Measurements from ENCODE around the gene SMCO4. TPM values are rescaled to one million over a fixed set of nuclear protein-coding genes. Genes with fewer than 3 reads are reported as not detected.

SMCO4 gene
- total RNA-seq, 1 experiment from 2014 or later = 23.0 TPM

DNA sequence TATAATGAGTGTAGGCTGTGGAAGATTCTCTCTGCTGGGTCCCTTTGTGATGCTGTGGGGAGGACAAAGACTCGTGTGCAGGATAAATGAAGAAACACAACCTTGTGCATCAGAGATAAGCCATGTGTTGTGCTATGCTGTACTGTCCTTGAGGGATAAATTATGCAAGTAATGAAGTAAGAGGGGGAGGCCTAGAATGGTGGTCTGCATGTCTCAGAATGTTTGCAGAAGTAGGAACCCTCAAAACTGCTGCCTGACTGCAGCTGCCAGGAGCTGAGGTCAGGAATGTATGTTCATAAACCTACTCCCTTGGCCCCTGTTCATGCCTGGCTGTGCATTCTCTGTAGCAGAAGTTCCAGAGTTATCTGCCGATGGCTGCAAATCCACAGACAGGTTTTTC is 4.6 kb upstream of the SMCO4 start:
- BruUV-seq (replicated peaks) = no TSS peak

DNA sequence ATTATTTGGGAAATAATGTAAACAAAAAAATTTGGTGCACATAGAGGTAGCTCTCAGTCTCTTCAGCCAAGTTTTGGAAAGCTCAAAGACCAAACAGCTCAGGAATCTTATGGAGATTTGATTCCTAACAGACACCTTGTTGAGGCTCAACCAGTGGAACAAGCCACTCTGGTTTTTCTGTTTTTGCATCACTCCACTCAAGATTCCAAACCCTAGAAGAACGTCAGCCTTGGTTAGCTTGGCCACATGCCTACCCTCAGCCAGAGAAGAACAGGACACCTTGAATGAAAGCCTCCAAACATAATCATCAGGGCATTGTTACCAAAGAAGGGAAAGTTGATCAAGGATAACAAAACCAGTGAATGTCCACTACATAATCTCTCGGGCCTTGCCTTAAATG is 3.8 kb upstream of the SMCO4 start:
- Histone ChIP-seq H2AFZ (no peak overlapping the region), H3K27ac (no peak overlapping the region), H3F3A (ENCODE audit: insufficient read depth, low read depth) (peaks cover 8% of the 10 kb centered on the region), H3K79me2 (ENCODE audit: low read depth) (no peaks in the 10 kb centered on the region), H3K9me3 (ENCODE audit: insufficient read depth, low read depth) (no peaks in the 10 kb centered on the region), H4K20me1 (ENCODE audit: insufficient read depth) (no peaks in the 10 kb centered on the region), H3K4me2 (no peak overlapping the region), H3K9me2 (ENCODE audit: insufficient read depth) (no peaks in the 10 kb centered on the region), H3K27me3 (ENCODE audit: insufficient read depth, low read depth) (no peaks in the 10 kb centered on the region; the same call in 1 of the 2 replicates), H3K36me3 (ENCODE audit: low read depth) (no peaks in the 10 kb centered on the region), H3K4me3 (no peak overlapping the region), H3K4me1 (replicated peaks; ENCODE audit: insufficient read depth) (peaks cover 8% of the 10 kb centered on the region)
- TF ChIP-seq CTCF (conservative IDR thresholded peaks at IDR 0.05) = no peak
- no peak for TF ChIP-seq EZH2 (IDR thresholded peaks at IDR 0.05; ENCODE audit: low read depth)
- BruUV-seq (replicated peaks) = no TSS peak
- ChIA-PET CTCF (no interaction called here), POLR2A (ENCODE audit: unreplicated experiment) (no interaction called here)
- intact Hi-C loops (cut with micrococcal nuclease; ENCODE audit: unreplicated experiment) = loop anchor here (10.0 kb wide), 2 partner anchors 212 to 602 kb away; partner anchors contain the start of gene DEUP1
- no peak for DNase-seq

More for the DNA sequence above, 4.6 kb upstream of the SMCO4 start:
- Histone ChIP-seq H2AFZ (no peak overlapping the region), H3K9me2 (ENCODE audit: insufficient read depth) (no peaks in the 10 kb centered on the region), H3F3A (ENCODE audit: insufficient read depth, low read depth) (0 out of 2 replicates have a peak, but pooled peaks cover under 1% of the 10 kb centered on the region), H3K9me3 (ENCODE audit: insufficient read depth, low read depth) (no peaks in the 10 kb centered on the region), H3K27me3 (ENCODE audit: insufficient read depth, low read depth) (no peaks in the 10 kb centered on the region; the same call in 1 of the 2 replicates), H3K27ac (no peak overlapping the region), H3K4me2 (no peak overlapping the region), H3K4me1 (replicated peaks; ENCODE audit: insufficient read depth) (0 out of 2 replicates have a peak, but pooled peaks cover 7% of the 10 kb centered on the region), H4K20me1 (ENCODE audit: insufficient read depth) (no peaks in the 10 kb centered on the region), H3K36me3 (ENCODE audit: low read depth) (no peaks in the 10 kb centered on the region), H3K79me2 (ENCODE audit: low read depth) (no peaks in the 10 kb centered on the region), H3K4me3 (no peak overlapping the region)
- ChIA-PET CTCF (no interaction called here), POLR2A (ENCODE audit: unreplicated experiment) (no interaction called here)
- no peak for DNase-seq
- intact Hi-C loops (cut with micrococcal nuclease; ENCODE audit: unreplicated experiment) = loop anchor here (10.0 kb wide), 2 partner anchors 213 to 603 kb away; partner anchors contain the start of gene DEUP1
- TF ChIP-seq CTCF (conservative IDR thresholded peaks at IDR 0.05) = no peak
- no peak for TF ChIP-seq EZH2 (IDR thresholded peaks at IDR 0.05; ENCODE audit: low read depth)

DNA sequence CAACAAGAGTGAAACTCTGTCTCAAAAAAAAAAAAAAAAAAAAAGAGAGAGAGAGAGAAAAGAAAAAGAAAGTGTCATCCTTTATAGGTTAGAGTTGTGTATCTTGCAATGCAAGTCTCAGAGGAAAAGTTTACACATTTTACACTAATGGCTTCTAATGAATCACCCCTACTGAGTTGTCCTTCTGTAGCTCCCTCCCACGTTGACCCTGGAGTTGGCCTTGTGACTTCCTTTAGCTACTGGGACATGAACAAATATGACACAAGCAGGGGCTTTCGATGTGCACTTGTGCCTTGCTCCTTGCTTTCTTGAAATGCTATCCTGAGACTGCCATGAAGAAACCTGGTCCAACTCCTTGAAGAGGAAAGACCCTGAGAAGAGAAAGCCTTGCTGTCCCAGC is 2.4 kb upstream of the SMCO4 start:
- Histone ChIP-seq H3K27me3 (ENCODE audit: insufficient read depth, low read depth) (no peaks in the 10 kb centered on the region), H3K36me3 (ENCODE audit: low read depth) (no peaks in the 10 kb centered on the region), H4K20me1 (ENCODE audit: insufficient read depth) (no peaks in the 10 kb centered on the region), H3K9me2 (ENCODE audit: insufficient read depth) (no peaks in the 10 kb centered on the region), H3K27ac (no peak overlapping the region), H3K4me2 (no peak overlapping the region), H3K4me1 (replicated peaks; ENCODE audit: insufficient read depth) (peaks cover 15% of the 10 kb centered on the region), H3K4me3 (no peak overlapping the region), H2AFZ (no peak overlapping the region), H3K79me2 (ENCODE audit: low read depth) (no peaks in the 10 kb centered on the region), H3F3A (ENCODE audit: insufficient read depth, low read depth) (peaks cover 17% of the 10 kb centered on the region), H3K9me3 (ENCODE audit: insufficient read depth, low read depth) (no peaks in the 10 kb centered on the region)
- POLR2A ChIA-PET (ENCODE audit: unreplicated experiment) = no interaction called here
- intact Hi-C loops (cut with micrococcal nuclease; ENCODE audit: unreplicated experiment) = loop anchor here (10.0 kb wide), 2 partner anchors 211 to 601 kb away; partner anchors contain the start of gene DEUP1
- TF ChIP-seq EZH2 (IDR thresholded peaks at IDR 0.05; ENCODE audit: low read depth) = no peak
- TF ChIP-seq CTCF (conservative IDR thresholded peaks at IDR 0.05) = no peak
- no peak for DNase-seq
- no TSS peak for BruUV-seq (replicated peaks)
- CTCF ChIA-PET = no interaction called here
